ENCODE results near the gene NDUFS7. TPM values are rescaled to one million over a fixed set of nuclear protein-coding genes. Genes with fewer than 3 reads are reported as not detected.

The NDUFS7 gene
- total and polyA plus RNA-seq, 2 donors (not counting 3 experiments of a cell fraction or from before 2014, with no cell fraction given) = 101 to 224 TPM

DNA sequence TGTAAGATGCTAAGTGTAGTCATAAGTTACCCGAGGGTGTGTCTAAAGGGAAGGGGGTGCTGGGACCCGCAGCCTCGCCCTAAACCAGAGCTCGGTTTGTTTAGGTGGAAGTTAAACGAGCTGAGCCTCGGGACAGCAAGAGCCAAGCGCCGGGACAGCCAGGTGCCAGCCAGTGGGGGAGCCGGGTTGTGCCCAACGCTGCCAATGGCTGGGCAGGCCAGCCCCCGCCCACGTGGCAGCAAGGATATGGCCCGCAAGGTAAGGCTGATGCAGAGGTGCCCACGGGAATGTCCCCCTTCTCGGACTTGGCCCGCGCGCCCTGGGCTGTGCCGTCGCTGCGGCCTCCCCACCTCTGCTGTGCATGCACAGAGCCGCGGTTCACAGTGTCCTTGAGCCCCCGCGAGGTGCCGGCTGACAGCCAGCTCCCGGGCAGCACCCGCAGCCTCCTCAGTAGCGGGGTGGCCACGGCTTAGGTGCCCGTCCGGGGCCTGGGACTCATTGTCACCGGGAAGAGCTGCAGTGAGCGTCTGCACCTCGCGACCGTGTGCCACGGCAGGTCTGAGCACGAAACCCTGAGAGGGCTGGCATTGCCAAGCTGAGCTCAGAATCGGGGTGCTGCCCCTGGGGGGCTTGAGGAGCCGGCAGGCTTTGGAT lies 45.2 kb downstream of the NDUFS7 start:
- intact Hi-C loops (cut with micrococcal nuclease) = no loop called here
- POLR2A ChIA-PET = no interaction called here
- Histone ChIP-seq H3K4me2 (ENCODE audit: insufficient read depth, low read length) (no peak overlapping the region), H3K79me2 (ENCODE audit: control insufficient read depth, insufficient read depth, low read length) (peaks cover 8% of the 10 kb centered on the region), H3K27me3 (ENCODE audit: control insufficient read depth in 2 of 2, insufficient read depth in 2 of 2, low read length in 2 of 2) (no peaks in the 10 kb centered on the region), H3K36me3 (ENCODE audit: control insufficient read depth in 2 of 2, extremely low read depth in 1 of 2, insufficient read depth in 2 of 2, low read length in 2 of 2) (peaks cover 11 to 66% of the 10 kb centered on the region in 2 experiments), H3K9me1 (replicated peaks; ENCODE audit: control insufficient read depth, extremely low read depth, insufficient read depth, low read length) (no peaks in the 10 kb centered on the region), H4K20me1 (replicated peaks; ENCODE audit: control insufficient read depth, extremely low read depth, insufficient read depth, low read length) (peaks cover 2% of the 10 kb centered on the region), H3K27ac (ENCODE audit: insufficient read depth, low read depth, low read length) (no peak overlapping the region), H3K4me3 (replicated peaks in 1 of 3; ENCODE audit: insufficient read depth in 1 of 3, low read depth in 1 of 3, low read length in 3 of 3) (no peak overlapping the region), H3K4me1 (ENCODE audit: control insufficient read depth, extremely low read depth, insufficient read depth, low read length) (no peaks in the 10 kb centered on the region), H3K9me3 (replicated peaks; ENCODE audit: control insufficient read depth, insufficient read depth, low read length) (no peaks in the 10 kb centered on the region), H3K9ac (replicated peaks; ENCODE audit: extremely low read depth, insufficient read depth, low read length) (no peak overlapping the region), H2AFZ (ENCODE audit: low read depth, low read length) (no peak overlapping the region)
- DNase-seq (ENCODE audit: low read depth, low spot score) (no peak), FAIRE-seq (no peak)
- dilution Hi-C loops (cut with MboI; ENCODE audit: extremely low pct_ligation_motif_present, low sequenced_read_pairs) = no loop called here
- CTCF ChIA-PET = no interaction called here
- no TSS peak for BruUV-seq (replicated peaks)
- no peak for TF ChIP-seq FOS (IDR thresholded peaks at IDR 0.05; ENCODE audit: borderline replicate concordance, insufficient read depth, low read length)
- no peak for TF ChIP-seq MYC (IDR thresholded peaks at IDR 0.05; ENCODE audit: low read depth, low read length)
- no peak for TF ChIP-seq EZH2 (IDR thresholded peaks at IDR 0.05; ENCODE audit: borderline replicate concordance, low read depth, low read length, severe bottlenecking)
- no peak for TF ChIP-seq POLR2A (IDR thresholded peaks at IDR 0.05; ENCODE audit: low read depth, low read length)
- TF ChIP-seq, protein P1, sequence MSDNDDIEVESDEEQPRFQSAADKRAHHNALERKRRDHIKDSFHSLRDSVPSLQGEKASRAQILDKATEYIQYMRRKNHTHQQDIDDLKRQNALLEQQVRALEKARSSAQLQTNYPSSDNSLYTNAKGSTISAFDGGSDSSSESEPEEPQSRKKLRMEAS (IDR thresholded peaks at IDR 0.05; ENCODE audit: insufficient read depth, insufficient read length) = no peak
- TF ChIP-seq, protein P2, sequence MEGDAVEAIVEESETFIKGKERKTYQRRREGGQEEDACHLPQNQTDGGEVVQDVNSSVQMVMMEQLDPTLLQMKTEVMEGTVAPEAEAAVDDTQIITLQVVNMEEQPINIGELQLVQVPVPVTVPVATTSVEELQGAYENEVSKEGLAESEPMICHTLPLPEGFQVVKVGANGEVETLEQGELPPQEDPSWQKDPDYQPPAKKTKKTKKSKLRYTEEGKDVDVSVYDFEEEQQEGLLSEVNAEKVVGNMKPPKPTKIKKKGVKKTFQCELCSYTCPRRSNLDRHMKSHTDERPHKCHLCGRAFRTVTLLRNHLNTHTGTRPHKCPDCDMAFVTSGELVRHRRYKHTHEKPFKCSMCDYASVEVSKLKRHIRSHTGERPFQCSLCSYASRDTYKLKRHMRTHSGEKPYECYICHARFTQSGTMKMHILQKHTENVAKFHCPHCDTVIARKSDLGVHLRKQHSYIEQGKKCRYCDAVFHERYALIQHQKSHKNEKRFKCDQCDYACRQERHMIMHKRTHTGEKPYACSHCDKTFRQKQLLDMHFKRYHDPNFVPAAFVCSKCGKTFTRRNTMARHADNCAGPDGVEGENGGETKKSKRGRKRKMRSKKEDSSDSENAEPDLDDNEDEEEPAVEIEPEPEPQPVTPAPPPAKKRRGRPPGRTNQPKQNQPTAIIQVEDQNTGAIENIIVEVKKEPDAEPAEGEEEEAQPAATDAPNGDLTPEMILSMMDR (IDR thresholded peaks at IDR 0.05; ENCODE audit: extremely low read depth in 1 of 2, insufficient read depth in 1 of 2, low read depth in 1 of 2, low read length in 2 of 2) = no peak
- TF ChIP-seq JUN (IDR thresholded peaks at IDR 0.05; ENCODE audit: borderline replicate concordance, insufficient read depth, insufficient read length, low read depth) = no peak
- no peak for TF ChIP-seq GATA2 (IDR thresholded peaks at IDR 0.05; ENCODE audit: insufficient read depth, insufficient read length, low read depth, low read length)
- no peak for TF ChIP-seq POLR2AphosphoS5 (IDR thresholded peaks at IDR 0.05; ENCODE audit: insufficient read depth, low read depth, low read length)
